Caco-2 (cell line): ENCODE data around the gene GFRA1. TPM values are rescaled to one million over a fixed set of nuclear protein-coding genes. Genes with fewer than 3 reads are reported as not detected.
"Not testable (repeated sequence)": the region's sequence is repeated elsewhere in the genome, so short reads cannot be mapped to it uniquely, and the experiment has no call there.

Experiments used
- BruUV-seq: library from RNA; stranded (reverse); fragments of 400-500 nt; replicated peaks from 2 replicates; lab custom pipeline; 2021; lab: Mats Ljungman, UMichigan
- CTCF ChIA-PET: fragments of 300-600 bp; sonication (Branson Sonifier 250); formaldehyde crosslinking; loops from one replicate; lab custom pipeline; 2022; ENCODE audit warnings: antibody characterized with exemption; lab: Charles Lee
- POLR2A ChIA-PET: fragments of 300-600 bp; sonication (Branson Sonifier 250); formaldehyde crosslinking; loops from one replicate; lab custom pipeline; 2022; ENCODE audit warnings: antibody characterized with exemption; lab: Charles Lee
- DNase-seq, 2 experiments: peaks; one replicate each; pipeline versions ENCODE4 v3.0.0 to v3.0.0-alpha.2; 2020 to 2022
- H3K27me3 ChIP-seq: replicated peaks from 2 replicates; pipeline ENCODE4 v1.6.0; 2011; ENCODE audit warnings: low read length; ENCODE audit not compliant: control insufficient read depth, insufficient read depth
- H3K36me3 ChIP-seq: 2 replicates; pipeline ENCODE4 v1.5.1; 2011; ENCODE audit warnings: low read length; ENCODE audit not compliant: control insufficient read depth, insufficient read depth
- H3K4me1 ChIP-seq: fragments of 250-450 bp; sonication (Bioruptor Pico); 2 replicates; pipeline ENCODE4 v1.5.1; 2020; ENCODE audit warnings: mild to moderate bottlenecking
- H3K4me3 ChIP-seq: 2 replicates; pipeline ENCODE4 v1.5.1; 2011; ENCODE audit warnings: low read depth, mild to moderate bottlenecking, control low read depth, low read length
- H3K9me3 ChIP-seq: fragments of 250-450 bp; sonication (Bioruptor Pico); 2 replicates; pipeline ENCODE4 v1.5.1; 2020; ENCODE audit warnings: mild to moderate bottlenecking, moderate library complexity
- H3K27ac Mint-ChIP-seq: one replicate; pipeline ENCODE4 v1.8.0; 2022; ENCODE audit warnings: mixed read lengths; ENCODE audit not compliant: unreplicated experiment
- H3K27me3 Mint-ChIP-seq: one replicate; pipeline ENCODE4 v1.8.0; 2022; ENCODE audit warnings: mixed read lengths; ENCODE audit not compliant: insufficient read depth, unreplicated experiment
- H3K36me3 Mint-ChIP-seq: one replicate; pipeline ENCODE4 v1.8.0; 2022; ENCODE audit warnings: mild to moderate bottlenecking, mixed read lengths; ENCODE audit not compliant: insufficient read depth, unreplicated experiment
- H3K4me1 Mint-ChIP-seq: one replicate; pipeline ENCODE4 v1.8.0; 2022; ENCODE audit warnings: low read depth, mixed read lengths; ENCODE audit not compliant: unreplicated experiment
- H3K4me3 Mint-ChIP-seq: one replicate; pipeline ENCODE4 v1.8.0; 2022; ENCODE audit warnings: mild to moderate bottlenecking, moderate library complexity, mixed read lengths; ENCODE audit not compliant: unreplicated experiment
- H3K9me3 Mint-ChIP-seq: one replicate; pipeline ENCODE4 v1.8.0; 2022; ENCODE audit warnings: mixed read lengths; ENCODE audit not compliant: unreplicated experiment
- CTCF ChIP-seq, 2 experiments: fragments of 200-600 bp in 1 of 2; IDR thresholded peaks; 1 replicate in 1 of 2; 2 replicates in 1 of 2; pipeline versions ENCODE4 v1.5.1 to v1.8.0; 2011 to 2022; ENCODE audit warnings: antibody characterized with exemption in 1 of 2, control low read depth in 1 of 2, inconsistent platforms in 1 of 2, low read depth in 1 of 2, low read length in 1 of 2, mild to moderate bottlenecking in 1 of 2, moderate library complexity in 1 of 2; ENCODE audit not compliant: insufficient read depth in 1 of 2, severe bottlenecking in 1 of 2, unreplicated experiment in 1 of 2
- intact Hi-C: fragments of 100-400 bp; cut with micrococcal nuclease; formaldehyde crosslinking; loops from one replicate; pipeline ENCODE4 v1.10.0; 2022; ENCODE audit not compliant: unreplicated experiment
- total RNA-seq: library from RNA; stranded (reverse); gene quantifications from 2 replicates; pipeline ENCODE4 v1.2.3, GENCODE V29; 2022

GFRA1 gene
- total RNA-seq, 1 experiment from 2014 or later, result not detected

GRCh38 chr10:116055917-116056252 lies 217.1 kb downstream of the GFRA1 start:
- Mint-ChIP-seq H3K4me1 (peaks cover 19% of the 10 kb centered on the region), H3K27me3 (no peaks in the 10 kb centered on the region), H3K4me3 (no peak overlapping the region), H3K27ac (no peak overlapping the region), H3K9me3 (no peaks in the 10 kb centered on the region), H3K36me3 (peaks cover 5% of the 10 kb centered on the region)
- BruUV-seq, result no TSS peak
- CTCF ChIA-PET, result no interaction called here
- H3K36me3 ChIP-seq, result no peaks in the 10 kb centered on the region
- H3K4me1 ChIP-seq, result peaks cover 32% of the 10 kb centered on the region
- intact Hi-C loops, result no loop called here
- no peak for TF ChIP-seq CTCF (IDR thresholded peaks at IDR 0.05; ENCODE audit: insufficient read depth in 1 of 2, low read depth in 1 of 2, low read length in 1 of 2, severe bottlenecking in 1 of 2, unreplicated experiment in 1 of 2)
- POLR2A ChIA-PET, result no interaction called here
- DNase-seq, result no peak
- no peaks in the 10 kb centered on the region for H3K9me3 ChIP-seq
- H3K27me3 ChIP-seq, result no peaks in the 10 kb centered on the region
- H3K4me3 ChIP-seq, result no peak overlapping the region

- no peak for DNase-seq
- Mint-ChIP-seq H3K4me1 (peaks cover 19% of the 10 kb centered on the region), H3K27me3 (no peaks in the 10 kb centered on the region), H3K27ac (no peak overlapping the region), H3K36me3 (peaks cover 5% of the 10 kb centered on the region), H3K4me3 (no peak overlapping the region), H3K9me3 (no peaks in the 10 kb centered on the region)
- intact Hi-C loops, result no loop called here
- Histone ChIP-seq H3K27me3 (no peaks in the 10 kb centered on the region), H3K9me3 (no peaks in the 10 kb centered on the region), H3K36me3 (no peaks in the 10 kb centered on the region), H3K4me3 (no peak overlapping the region), H3K4me1 (peaks cover 32% of the 10 kb centered on the region)
- TF ChIP-seq CTCF (IDR thresholded peaks at IDR 0.05; ENCODE audit: insufficient read depth in 1 of 2, low read depth in 1 of 2, low read length in 1 of 2, severe bottlenecking in 1 of 2, unreplicated experiment in 1 of 2), result no peak
- CTCF ChIA-PET, result no interaction called here
- POLR2A ChIA-PET, result no interaction called here
- BruUV-seq, result no TSS peak
Observed at GRCh38 chr10:116055252-116055916, 217.6 kb downstream of the GFRA1 start.

GRCh38 chr10:116053910-116054309 lies 219.1 kb downstream of the GFRA1 start:
- ChIA-PET POLR2A (no interaction called here), CTCF (interaction anchor here (0.6 kb wide), 1 partner anchor 106 kb away, joined by 3 read pairs; no protein-coding TSS in a partner anchor)
- Mint-ChIP-seq H3K4me3 (no peak overlapping the region), H3K27me3 (no peaks in the 10 kb centered on the region), H3K4me1 (peaks cover 19% of the 10 kb centered on the region), H3K27ac (no peak overlapping the region), H3K36me3 (peaks cover 10% of the 10 kb centered on the region), H3K9me3 (no peaks in the 10 kb centered on the region)
- TF ChIP-seq CTCF (IDR thresholded peaks at IDR 0.05; ENCODE audit: insufficient read depth in 1 of 2, low read depth in 1 of 2, low read length in 1 of 2, severe bottlenecking in 1 of 2, unreplicated experiment in 1 of 2), result no peak
- H3K4me1 ChIP-seq, result peaks cover 32% of the 10 kb centered on the region
- H3K4me3 ChIP-seq, result no peak overlapping the region
- no peaks in the 10 kb centered on the region for H3K9me3 ChIP-seq
- no peaks in the 10 kb centered on the region for H3K27me3 ChIP-seq
- no peaks in the 10 kb centered on the region for H3K36me3 ChIP-seq
- no peak for DNase-seq
- no TSS peak for BruUV-seq
- intact Hi-C loops, result no loop called here

- H3K9me3 Mint-ChIP-seq, BruUV-seq, CTCF ChIA-PET, H3K27me3 ChIP-seq, POLR2A ChIA-PET, H3K4me3 Mint-ChIP-seq, DNase-seq, H3K27ac Mint-ChIP-seq, H3K36me3 ChIP-seq, H3K4me3 ChIP-seq, H3K9me3 ChIP-seq, intact Hi-C loops, H3K27me3 Mint-ChIP-seq: not testable (repeated sequence)
- Mint-ChIP-seq H3K36me3 (peaks cover 11% of the 10 kb centered on the region), H3K4me1 (peaks cover 19% of the 10 kb centered on the region)
- H3K4me1 ChIP-seq, result peaks cover 29% of the 10 kb centered on the region
Observed at GRCh38 chr10:116053009-116053730, 219.8 kb downstream of the GFRA1 start.

- H3K27me3 ChIP-seq, H3K27ac Mint-ChIP-seq, BruUV-seq, intact Hi-C loops, H3K9me3 ChIP-seq, CTCF ChIA-PET, H3K36me3 ChIP-seq, DNase-seq, H3K4me3 Mint-ChIP-seq, POLR2A ChIA-PET, H3K27me3 Mint-ChIP-seq, H3K9me3 Mint-ChIP-seq, H3K4me3 ChIP-seq: not testable (repeated sequence)
- H3K4me1 Mint-ChIP-seq, result peaks cover 18% of the 10 kb centered on the region
- peaks cover 11% of the 10 kb centered on the region for H3K36me3 Mint-ChIP-seq
- peaks cover 24% of the 10 kb centered on the region for H3K4me1 ChIP-seq
Observed at GRCh38 chr10:116052522-116052921, 220.5 kb downstream of the GFRA1 start.
